Measurements from ENCODE around the gene CARNS1. TPM values are rescaled to one million over a fixed set of nuclear protein-coding genes. Genes with fewer than 3 reads are reported as not detected.

The CARNS1 gene
- total RNA-seq, 6 experiments from 2014 or later: 0.05 to 0.14 (median 0.06) TPM; not detected in 1

DNA sequence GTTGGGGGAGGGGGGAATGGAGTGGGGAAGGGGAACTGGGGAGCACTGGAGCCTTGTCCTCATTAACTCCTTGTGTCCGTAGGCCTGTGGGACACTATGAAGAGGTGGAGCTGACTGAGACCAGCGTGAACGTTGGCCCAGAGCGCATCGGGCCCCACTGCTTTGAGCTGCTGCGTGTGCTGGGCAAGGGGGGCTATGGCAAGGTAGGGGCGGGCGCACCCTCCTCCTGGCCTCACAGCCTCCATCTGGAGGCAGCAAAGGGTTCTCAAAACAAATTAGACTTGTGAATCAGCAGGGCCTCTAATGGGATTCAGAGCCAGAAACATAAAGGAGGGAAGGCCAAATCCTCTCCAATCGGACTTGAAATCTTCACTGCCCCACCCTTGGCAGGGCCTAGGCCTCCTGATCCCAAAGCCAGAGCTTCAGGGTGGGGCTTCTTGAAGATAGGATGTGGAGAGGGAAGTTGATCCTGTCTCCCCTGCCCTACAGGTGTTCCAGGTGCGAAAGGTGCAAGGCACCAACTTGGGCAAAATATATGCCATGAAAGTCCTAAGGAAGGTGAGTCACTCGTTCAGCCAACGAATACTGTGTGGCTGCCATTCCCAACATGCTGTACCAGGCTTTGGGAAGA lies 13.7 kb downstream of the CARNS1 start:
- Mint-ChIP-seq H3K4me3 (peak overlapping the region; percentile 96), H3K36me3 (ENCODE audit: low read depth) (peaks cover 8% of the 10 kb centered on the region), H3K27me3 (ENCODE audit: insufficient read depth) (no peaks in the 10 kb centered on the region; the same call in none of the 2 replicates), H3K9me3 (no peaks in the 10 kb centered on the region), H3K4me1 (ENCODE audit: low read depth) (peaks cover 6% of the 10 kb centered on the region; the same call in 1 of the 2 replicates), H3K27ac (peak overlapping the region; percentile 86)
- no peak for DNase-seq
- TF ChIP-seq CTCF (IDR thresholded peaks at IDR 0.05): no peak

DNA sequence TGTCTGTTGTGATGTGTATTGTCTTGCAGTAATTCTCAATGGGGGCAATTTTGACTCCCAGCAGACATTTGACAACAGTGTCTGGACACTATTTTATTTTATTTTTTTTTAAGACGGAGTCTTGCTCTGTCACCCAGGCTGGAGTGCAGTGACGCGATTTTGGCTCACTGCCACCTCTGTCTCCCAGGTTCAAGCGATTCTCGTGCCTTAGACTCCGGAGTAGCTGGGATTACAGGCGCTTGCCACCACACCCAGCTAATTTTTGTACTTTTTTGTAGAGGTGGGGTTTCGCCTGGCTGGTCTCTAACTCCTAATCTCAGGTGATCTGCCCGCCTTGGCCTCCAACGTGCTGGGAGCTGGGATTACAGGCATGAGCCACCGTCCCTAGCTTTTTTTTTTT lies 14.2 kb downstream of the CARNS1 start:
- Mint-ChIP-seq H3K27me3 (ENCODE audit: insufficient read depth) (no peaks in the 10 kb centered on the region; the same call in none of the 2 replicates), H3K4me1 (ENCODE audit: low read depth) (peaks cover 6% of the 10 kb centered on the region; the same call in 1 of the 2 replicates), H3K27ac (no peak overlapping the region), H3K36me3 (ENCODE audit: low read depth) (peaks cover 8% of the 10 kb centered on the region), H3K9me3 (no peaks in the 10 kb centered on the region), H3K4me3 (peak overlapping the region; percentile 96)
- no peak for TF ChIP-seq CTCF (IDR thresholded peaks at IDR 0.05)
- no peak for DNase-seq

GRCh38 chr11:67431346-67432249 lies 16.1 kb downstream of the CARNS1 start:
- no peak overlapping the region for H3K27ac Mint-ChIP-seq
- peaks cover 8% of the 10 kb centered on the region for H3K36me3 Mint-ChIP-seq (ENCODE audit: low read depth)
- H3K4me3 Mint-ChIP-seq: no peak overlapping the region
- no peak for TF ChIP-seq CTCF (IDR thresholded peaks at IDR 0.05)
- no peak for DNase-seq
- H3K9me3 Mint-ChIP-seq: no peaks in the 10 kb centered on the region
- H3K27me3 Mint-ChIP-seq (ENCODE audit: insufficient read depth): peaks cover 2% of the 10 kb centered on the region
- peaks cover 6% of the 10 kb centered on the region; the same call in 1 of the 2 replicates for H3K4me1 Mint-ChIP-seq (ENCODE audit: low read depth)

DNA sequence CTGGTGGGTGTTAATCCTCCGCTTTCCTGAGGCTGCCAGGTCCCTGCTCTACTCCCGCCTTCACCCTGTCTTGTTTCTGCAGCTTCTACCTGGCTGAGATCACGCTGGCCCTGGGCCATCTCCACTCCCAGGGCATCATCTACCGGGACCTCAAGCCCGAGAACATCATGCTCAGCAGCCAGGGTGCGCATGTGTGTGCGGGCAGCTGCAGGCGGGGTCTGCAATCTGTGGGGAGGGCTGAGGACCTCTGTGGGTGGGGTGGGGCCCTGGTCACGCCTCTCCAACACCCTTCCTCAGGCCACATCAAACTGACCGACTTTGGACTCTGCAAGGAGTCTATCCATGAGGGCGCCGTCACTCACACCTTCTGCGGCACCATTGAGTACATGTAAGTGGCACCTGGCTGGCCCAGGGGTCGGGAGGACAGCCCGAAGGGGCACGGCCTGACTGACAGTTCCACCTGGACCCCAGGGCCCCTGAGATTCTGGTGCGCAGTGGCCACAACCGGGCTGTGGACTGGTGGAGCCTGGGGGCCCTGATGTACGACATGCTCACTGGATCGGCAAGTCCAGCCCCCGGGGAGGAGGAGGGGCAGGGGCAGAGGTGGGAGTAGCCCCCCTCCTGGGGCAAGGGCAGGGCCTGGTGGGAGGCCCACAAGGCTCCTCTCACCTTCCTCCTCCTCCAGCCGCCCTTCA lies 17.3 kb downstream of the CARNS1 start:
- no peak for DNase-seq
- Mint-ChIP-seq H3K4me3 (no peak overlapping the region), H3K4me1 (ENCODE audit: low read depth) (peaks cover 4% of the 10 kb centered on the region; the same call in 1 of the 2 replicates), H3K9me3 (no peaks in the 10 kb centered on the region), H3K27ac (no peak overlapping the region), H3K36me3 (ENCODE audit: low read depth) (peaks cover 8% of the 10 kb centered on the region), H3K27me3 (ENCODE audit: insufficient read depth) (peaks cover 2% of the 10 kb centered on the region)
- TF ChIP-seq CTCF (IDR thresholded peaks at IDR 0.05): no peak

- Mint-ChIP-seq H3K27me3 (ENCODE audit: insufficient read depth) (peaks cover 2% of the 10 kb centered on the region), H3K27ac (no peak overlapping the region), H3K36me3 (ENCODE audit: low read depth) (peaks cover 8% of the 10 kb centered on the region), H3K9me3 (no peaks in the 10 kb centered on the region), H3K4me3 (no peak overlapping the region), H3K4me1 (ENCODE audit: low read depth) (no peaks in the 10 kb centered on the region)
- TF ChIP-seq CTCF (IDR thresholded peaks at IDR 0.05): no peak
- no peak for DNase-seq
These were observed 18.3 kb downstream of the CARNS1 start for GRCh38 chr11:67433536-67434394.
